ENCODE measurements around the gene CCBE1.
"Not testable (repeated sequence)": the region's sequence is repeated elsewhere in the genome, so short reads cannot be mapped to it uniquely, and the experiment has no call there.

CCBE1 gene

GRCh38 chr18:59715966-59716369 is 18.7 kb upstream of the CCBE1 start:
- DNase-seq (ENCODE audit: low read depth, low spot score) = no peak

- no peak for DNase-seq (ENCODE audit: low read depth, low spot score)
These were observed 18.2 kb upstream of the CCBE1 start for GRCh38 chr18:59715445-59715844.

GRCh38 chr18:59714096-59714495 is 16.9 kb upstream of the CCBE1 start:
- DNase-seq (ENCODE audit: low read depth, low spot score) = not testable (repeated sequence)

- no peak for DNase-seq (ENCODE audit: low read depth, low spot score)
These were observed 15.1 kb upstream of the CCBE1 start for GRCh38 chr18:59712311-59712710.

- DNase-seq (ENCODE audit: low read depth, low spot score) = no peak
These were observed 11.8 kb upstream of the CCBE1 start for GRCh38 chr18:59708988-59709387.

- no peak for DNase-seq (ENCODE audit: low read depth, low spot score)
These were observed 10.1 kb upstream of the CCBE1 start for GRCh38 chr18:59707306-59707705.

GRCh38 chr18:59706499-59706898 is 9.3 kb upstream of the CCBE1 start:
- no peak for DNase-seq (ENCODE audit: low read depth, low spot score)

GRCh38 chr18:59705145-59705544 is 7.9 kb upstream of the CCBE1 start:
- no peak for DNase-seq (ENCODE audit: low read depth, low spot score)

- no peak for DNase-seq (ENCODE audit: low read depth, low spot score)
These were observed 6.9 kb upstream of the CCBE1 start for GRCh38 chr18:59704146-59704545.

- DNase-seq (ENCODE audit: low read depth, low spot score) = no peak
These were observed 4.0 kb upstream of the CCBE1 start for GRCh38 chr18:59701272-59701671.

GRCh38 chr18:59700535-59700967 is 3.3 kb upstream of the CCBE1 start:
- no peak for DNase-seq (ENCODE audit: low read depth, low spot score)

- DNase-seq (ENCODE audit: low read depth, low spot score) = no peak
These were observed 2.7 kb upstream of the CCBE1 start for GRCh38 chr18:59699750-59700534.

GRCh38 chr18:59699061-59699460 is 1.8 kb upstream of the CCBE1 start:
- DNase-seq (ENCODE audit: low read depth, low spot score) = no peak

GRCh38 chr18:59696311-59697235 is 650 bp downstream of the CCBE1 start:
- DNase-seq (ENCODE audit: low read depth, low spot score) = no peak

- DNase-seq (ENCODE audit: low read depth, low spot score) = no peak
These were observed 1.7 kb downstream of the CCBE1 start for GRCh38 chr18:59695551-59695950.

GRCh38 chr18:59694824-59695223 is 2.4 kb downstream of the CCBE1 start:
- DNase-seq (ENCODE audit: low read depth, low spot score) = no peak

- DNase-seq (ENCODE audit: low read depth, low spot score) = no peak
These were observed 5.2 kb downstream of the CCBE1 start for GRCh38 chr18:59691996-59692395.

- no peak for DNase-seq (ENCODE audit: low read depth, low spot score)
These were observed 6.2 kb downstream of the CCBE1 start for GRCh38 chr18:59690996-59691395.

- no peak for DNase-seq (ENCODE audit: low read depth, low spot score)
These were observed 6.8 kb downstream of the CCBE1 start for GRCh38 chr18:59690186-59690982.

- DNase-seq (ENCODE audit: low read depth, low spot score) = no peak
These were observed 7.5 kb downstream of the CCBE1 start for GRCh38 chr18:59689756-59690155.

GRCh38 chr18:59686260-59686659 is 11.0 kb downstream of the CCBE1 start:
- no peak for DNase-seq (ENCODE audit: low read depth, low spot score)

- no peak for DNase-seq (ENCODE audit: low read depth, low spot score)
These were observed 11.7 kb downstream of the CCBE1 start for GRCh38 chr18:59685501-59685900.
